ENCODE results near the gene KCNMA1.

The KCNMA1 gene

GRCh38 chr10:77635402-77636227 lies 2.0 kb downstream of the KCNMA1 start:
- Histone ChIP-seq H3K9me3 (ENCODE audit: insufficient read depth, low read length) (no peaks in the 10 kb centered on the region), H2AFZ (ENCODE audit: low read depth, low read length, severe bottlenecking) (no peak overlapping the region), H3K36me3 (ENCODE audit: low read length) (no peaks in the 10 kb centered on the region), H4K20me1 (ENCODE audit: low read depth, low read length) (no peaks in the 10 kb centered on the region), H3F3A (ENCODE audit: insufficient read depth) (no peaks in the 10 kb centered on the region), H3K79me2 (ENCODE audit: insufficient read depth, low read length) (no peaks in the 10 kb centered on the region), H3K9me2 (replicated peaks; ENCODE audit: insufficient read depth, low read length) (no peaks in the 10 kb centered on the region), H3K27me3 (ENCODE audit: low read length) (no peaks in the 10 kb centered on the region), H3K4me3 (ENCODE audit: insufficient read depth, low read length, poor library complexity, severe bottlenecking) (no peak overlapping the region), H3K4me2 (ENCODE audit: low read depth, low read length, poor library complexity, severe bottlenecking) (no peak overlapping the region), H3K27ac (ENCODE audit: low read depth, low read length) (no peak overlapping the region), H3K9ac (ENCODE audit: low read length) (no peak overlapping the region)
- no peak for TF ChIP-seq CTCF (IDR thresholded peaks at IDR 0.05; ENCODE audit: insufficient read depth, low read length, poor library complexity, severe bottlenecking)
- TF ChIP-seq EZH2phosphoT487 (conservative IDR thresholded peaks at IDR 0.05; ENCODE audit: low read length) = no peak

GRCh38 chr10:77634939-77635338 lies 2.7 kb downstream of the KCNMA1 start:
- TF ChIP-seq CTCF (IDR thresholded peaks at IDR 0.05; ENCODE audit: insufficient read depth, low read length, poor library complexity, severe bottlenecking) (no peak), EZH2phosphoT487 (conservative IDR thresholded peaks at IDR 0.05; ENCODE audit: low read length) (no peak)
- H3K9me3 ChIP-seq (ENCODE audit: insufficient read depth, low read length) = no peaks in the 10 kb centered on the region
- no peaks in the 10 kb centered on the region for H3K27me3 ChIP-seq (ENCODE audit: low read length)
- no peak overlapping the region for H3K9ac ChIP-seq (ENCODE audit: low read length)
- H2AFZ ChIP-seq (ENCODE audit: low read depth, low read length, severe bottlenecking) = no peak overlapping the region
- H3K27ac ChIP-seq (ENCODE audit: low read depth, low read length) = no peak overlapping the region
- no peak overlapping the region for H3K4me3 ChIP-seq (ENCODE audit: insufficient read depth, low read length, poor library complexity, severe bottlenecking)
- no peak overlapping the region for H3K4me2 ChIP-seq (ENCODE audit: low read depth, low read length, poor library complexity, severe bottlenecking)
- H3K9me2 ChIP-seq (replicated peaks; ENCODE audit: insufficient read depth, low read length) = no peaks in the 10 kb centered on the region
- no peaks in the 10 kb centered on the region for H3K79me2 ChIP-seq (ENCODE audit: insufficient read depth, low read length)
- no peaks in the 10 kb centered on the region for H4K20me1 ChIP-seq (ENCODE audit: low read depth, low read length)
- no peaks in the 10 kb centered on the region for H3K36me3 ChIP-seq (ENCODE audit: low read length)
- no peaks in the 10 kb centered on the region for H3F3A ChIP-seq (ENCODE audit: insufficient read depth)

GRCh38 chr10:77633376-77633775 lies 4.2 kb downstream of the KCNMA1 start:
- Histone ChIP-seq H3K79me2 (ENCODE audit: insufficient read depth, low read length) (no peaks in the 10 kb centered on the region), H3K36me3 (ENCODE audit: low read length) (no peaks in the 10 kb centered on the region), H3K27ac (ENCODE audit: low read depth, low read length) (no peak overlapping the region), H3K4me2 (ENCODE audit: low read depth, low read length, poor library complexity, severe bottlenecking) (no peak overlapping the region), H3K9me3 (ENCODE audit: insufficient read depth, low read length) (no peaks in the 10 kb centered on the region), H3F3A (ENCODE audit: insufficient read depth) (no peaks in the 10 kb centered on the region), H3K4me3 (ENCODE audit: insufficient read depth, low read length, poor library complexity, severe bottlenecking) (no peak overlapping the region), H3K27me3 (ENCODE audit: low read length) (no peaks in the 10 kb centered on the region), H3K9me2 (replicated peaks; ENCODE audit: insufficient read depth, low read length) (no peaks in the 10 kb centered on the region), H3K9ac (ENCODE audit: low read length) (no peak overlapping the region), H4K20me1 (ENCODE audit: low read depth, low read length) (no peaks in the 10 kb centered on the region), H2AFZ (ENCODE audit: low read depth, low read length, severe bottlenecking) (no peak overlapping the region)
- TF ChIP-seq CTCF (IDR thresholded peaks at IDR 0.05; ENCODE audit: insufficient read depth, low read length, poor library complexity, severe bottlenecking) = no peak
- TF ChIP-seq EZH2phosphoT487 (conservative IDR thresholded peaks at IDR 0.05; ENCODE audit: low read length) = no peak

All from SU-DHL-6 (cell line).